ENCODE data around the gene ICOS.
A peak's percentile ranks its signal among the peaks of the same experiment; 100 is the strongest.
"Not testable (repeated sequence)": the region's sequence is repeated elsewhere in the genome, so short reads cannot be mapped to it uniquely, and the experiment has no call there.

ICOS gene

GRCh38 chr2:203918839-203919238 lies 17.7 kb upstream of the ICOS start:
- no peak for DNase-seq

GRCh38 chr2:203925512-203926158 lies 10.9 kb upstream of the ICOS start:
- no peak for DNase-seq

GRCh38 chr2:203928849-203929248 lies 7.7 kb upstream of the ICOS start:
- peak in 1 of 2 donors; percentile 26 for DNase-seq

GRCh38 chr2:203931262-203931661 lies 5.3 kb upstream of the ICOS start:
- DNase-seq = not testable (repeated sequence)

- DNase-seq = no peak
Observed at GRCh38 chr2:203934041-203934492, 2.5 kb upstream of the ICOS start.

- no peak for DNase-seq
Observed at GRCh38 chr2:203934711-203935438, 1.7 kb upstream of the ICOS start.

GRCh38 chr2:203935568-203935967 lies 995 bp upstream of the ICOS start:
- DNase-seq = no peak

- no peak for DNase-seq
Observed at GRCh38 chr2:203936949-203937348, 386 bp downstream of the ICOS start.

- DNase-seq = no peak
Observed at GRCh38 chr2:203937788-203938187, 1.2 kb downstream of the ICOS start.

GRCh38 chr2:203940039-203940438 lies 3.5 kb downstream of the ICOS start:
- peak in 1 of 2 donors; percentile 33 for DNase-seq

GRCh38 chr2:203943493-203944382 lies 7.2 kb downstream of the ICOS start:
- not testable (repeated sequence) for DNase-seq

GRCh38 chr2:203948733-203949132 lies 12.2 kb downstream of the ICOS start:
- no peak for DNase-seq

- no peak for DNase-seq
Observed at GRCh38 chr2:203949228-203949627, 12.7 kb downstream of the ICOS start.

GRCh38 chr2:203951366-203951902 lies 14.9 kb downstream of the ICOS start:
- DNase-seq = peak in 1 of 2 donors; percentile 1

- no peak for DNase-seq
Observed at GRCh38 chr2:203959265-203959664, 22.7 kb downstream of the ICOS start.

GRCh38 chr2:203959672-203960071 lies 23.1 kb downstream of the ICOS start:
- DNase-seq = no peak

- DNase-seq = no peak
Observed at GRCh38 chr2:203960811-203961210, 24.2 kb downstream of the ICOS start.

GRCh38 chr2:203965190-203965589 lies 28.6 kb downstream of the ICOS start:
- DNase-seq = not testable (repeated sequence)

GRCh38 chr2:203971251-203971650 lies 34.7 kb downstream of the ICOS start:
- DNase-seq = no peak

- no peak for DNase-seq
Observed at GRCh38 chr2:203972066-203972465, 35.5 kb downstream of the ICOS start.

- no peak for DNase-seq
Observed at GRCh38 chr2:203973000-203973399, 36.4 kb downstream of the ICOS start.

GRCh38 chr2:203973676-203974075 lies 37.1 kb downstream of the ICOS start:
- no peak for DNase-seq

- no peak for DNase-seq
Observed at GRCh38 chr2:203975912-203976311, 39.3 kb downstream of the ICOS start.
